ENCODE results near the gene MELK. TPM values are rescaled to one million over a fixed set of nuclear protein-coding genes. Genes with fewer than 3 reads are reported as not detected.

Gene MELK
- total RNA-seq, 1 donor from 2014 or later: 59.2 TPM

- TF ChIP-seq, protein P1, sequence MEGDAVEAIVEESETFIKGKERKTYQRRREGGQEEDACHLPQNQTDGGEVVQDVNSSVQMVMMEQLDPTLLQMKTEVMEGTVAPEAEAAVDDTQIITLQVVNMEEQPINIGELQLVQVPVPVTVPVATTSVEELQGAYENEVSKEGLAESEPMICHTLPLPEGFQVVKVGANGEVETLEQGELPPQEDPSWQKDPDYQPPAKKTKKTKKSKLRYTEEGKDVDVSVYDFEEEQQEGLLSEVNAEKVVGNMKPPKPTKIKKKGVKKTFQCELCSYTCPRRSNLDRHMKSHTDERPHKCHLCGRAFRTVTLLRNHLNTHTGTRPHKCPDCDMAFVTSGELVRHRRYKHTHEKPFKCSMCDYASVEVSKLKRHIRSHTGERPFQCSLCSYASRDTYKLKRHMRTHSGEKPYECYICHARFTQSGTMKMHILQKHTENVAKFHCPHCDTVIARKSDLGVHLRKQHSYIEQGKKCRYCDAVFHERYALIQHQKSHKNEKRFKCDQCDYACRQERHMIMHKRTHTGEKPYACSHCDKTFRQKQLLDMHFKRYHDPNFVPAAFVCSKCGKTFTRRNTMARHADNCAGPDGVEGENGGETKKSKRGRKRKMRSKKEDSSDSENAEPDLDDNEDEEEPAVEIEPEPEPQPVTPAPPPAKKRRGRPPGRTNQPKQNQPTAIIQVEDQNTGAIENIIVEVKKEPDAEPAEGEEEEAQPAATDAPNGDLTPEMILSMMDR (conservative IDR thresholded peaks at IDR 0.05): no peak
- no peaks in the 10 kb centered on the region for H3K4me1 Mint-ChIP-seq
- H3K4me3 Mint-ChIP-seq: no peak overlapping the region
- no peak for DNase-seq (ENCODE audit: low read depth, low spot score)
- no peak overlapping the region for H3K27ac Mint-ChIP-seq (ENCODE audit: unreplicated experiment)
- no peaks in the 10 kb centered on the region for H3K9me3 Mint-ChIP-seq
- H3K27me3 Mint-ChIP-seq (ENCODE audit: low read depth): no peaks in the 10 kb centered on the region
- H3K36me3 Mint-ChIP-seq (ENCODE audit: low read depth): peaks cover 20% of the 10 kb centered on the region
Observed at GRCh38 chr9:36592801-36593583, 20.3 kb downstream of the MELK start.

- no peak for DNase-seq (ENCODE audit: low read depth, low spot score)
- Mint-ChIP-seq H3K4me1 (no peaks in the 10 kb centered on the region), H3K36me3 (ENCODE audit: low read depth) (peaks cover 23% of the 10 kb centered on the region), H3K9me3 (no peaks in the 10 kb centered on the region), H3K27me3 (ENCODE audit: low read depth) (no peaks in the 10 kb centered on the region), H3K27ac (ENCODE audit: unreplicated experiment) (no peak overlapping the region), H3K4me3 (no peak overlapping the region)
- TF ChIP-seq, protein P1 (conservative IDR thresholded peaks at IDR 0.05): no peak
Observed at GRCh38 chr9:36594213-36594612, 21.5 kb downstream of the MELK start.

- Mint-ChIP-seq H3K27me3 (ENCODE audit: low read depth) (no peaks in the 10 kb centered on the region), H3K27ac (ENCODE audit: unreplicated experiment) (no peak overlapping the region), H3K4me1 (no peaks in the 10 kb centered on the region), H3K4me3 (no peak overlapping the region), H3K36me3 (ENCODE audit: low read depth) (peaks cover 22% of the 10 kb centered on the region), H3K9me3 (no peaks in the 10 kb centered on the region)
- TF ChIP-seq, protein P1 (conservative IDR thresholded peaks at IDR 0.05): peak; percentile 66
- DNase-seq (ENCODE audit: low read depth, low spot score): no peak
Observed at GRCh38 chr9:36597412-36598178, 24.9 kb downstream of the MELK start.

DNA sequence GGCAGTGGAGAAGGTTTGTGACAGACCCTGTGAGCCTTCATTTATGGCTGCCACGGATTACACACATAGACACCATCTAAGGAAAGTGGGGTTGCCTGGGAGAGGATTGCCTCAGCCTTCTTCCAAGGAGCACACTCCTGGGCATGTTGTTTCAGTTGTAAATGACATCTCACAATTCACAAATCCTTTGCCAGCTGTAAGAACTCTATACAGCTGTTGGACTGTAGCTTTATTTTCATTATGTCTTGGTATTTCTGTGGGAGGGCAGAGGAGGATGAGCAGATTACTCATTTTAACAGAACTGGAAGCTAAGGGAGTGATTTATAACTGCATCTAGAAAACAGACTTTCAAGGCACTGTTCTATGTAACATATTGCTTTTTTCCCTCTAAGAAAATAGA lies 25.6 kb downstream of the MELK start:
- Mint-ChIP-seq H3K4me1 (no peaks in the 10 kb centered on the region), H3K36me3 (ENCODE audit: low read depth) (peaks cover 23% of the 10 kb centered on the region), H3K4me3 (no peak overlapping the region), H3K9me3 (no peaks in the 10 kb centered on the region), H3K27ac (ENCODE audit: unreplicated experiment) (no peak overlapping the region), H3K27me3 (ENCODE audit: low read depth) (no peaks in the 10 kb centered on the region)
- DNase-seq (ENCODE audit: low read depth, low spot score): no peak
- TF ChIP-seq, protein P1 (conservative IDR thresholded peaks at IDR 0.05): no peak

GRCh38 chr9:36603006-36603405 lies 30.3 kb downstream of the MELK start:
- Mint-ChIP-seq H3K9me3 (no peaks in the 10 kb centered on the region), H3K4me3 (no peak overlapping the region), H3K27ac (ENCODE audit: unreplicated experiment) (no peak overlapping the region), H3K27me3 (ENCODE audit: low read depth) (no peaks in the 10 kb centered on the region), H3K4me1 (no peaks in the 10 kb centered on the region), H3K36me3 (ENCODE audit: low read depth) (peaks cover 23% of the 10 kb centered on the region)
- TF ChIP-seq, protein P1 (conservative IDR thresholded peaks at IDR 0.05): no peak
- DNase-seq (ENCODE audit: low read depth, low spot score): no peak
